Measurements from ENCODE around the gene CRMP1.

DNA sequence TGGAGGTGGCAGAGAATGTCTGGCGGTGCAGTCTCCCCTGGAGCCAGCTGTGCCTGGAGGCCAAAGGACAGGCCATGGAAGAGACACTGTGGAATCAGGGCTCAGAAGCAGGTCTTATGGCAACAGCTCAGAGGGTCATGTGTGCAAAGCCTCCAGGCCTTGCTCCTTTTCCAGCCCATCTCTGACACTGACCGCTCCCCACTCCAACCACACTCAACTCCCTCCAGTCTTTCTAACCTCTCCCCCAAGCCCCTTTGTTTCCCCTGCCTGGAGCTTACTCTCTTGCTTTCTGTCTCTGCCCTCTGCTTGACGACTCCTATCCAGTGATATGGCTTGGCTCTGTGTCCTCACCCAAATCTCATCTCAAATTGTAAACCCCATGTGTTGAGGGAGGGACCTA is 34.2 kb upstream of the CRMP1 start:
- TF ChIP-seq, protein P1, sequence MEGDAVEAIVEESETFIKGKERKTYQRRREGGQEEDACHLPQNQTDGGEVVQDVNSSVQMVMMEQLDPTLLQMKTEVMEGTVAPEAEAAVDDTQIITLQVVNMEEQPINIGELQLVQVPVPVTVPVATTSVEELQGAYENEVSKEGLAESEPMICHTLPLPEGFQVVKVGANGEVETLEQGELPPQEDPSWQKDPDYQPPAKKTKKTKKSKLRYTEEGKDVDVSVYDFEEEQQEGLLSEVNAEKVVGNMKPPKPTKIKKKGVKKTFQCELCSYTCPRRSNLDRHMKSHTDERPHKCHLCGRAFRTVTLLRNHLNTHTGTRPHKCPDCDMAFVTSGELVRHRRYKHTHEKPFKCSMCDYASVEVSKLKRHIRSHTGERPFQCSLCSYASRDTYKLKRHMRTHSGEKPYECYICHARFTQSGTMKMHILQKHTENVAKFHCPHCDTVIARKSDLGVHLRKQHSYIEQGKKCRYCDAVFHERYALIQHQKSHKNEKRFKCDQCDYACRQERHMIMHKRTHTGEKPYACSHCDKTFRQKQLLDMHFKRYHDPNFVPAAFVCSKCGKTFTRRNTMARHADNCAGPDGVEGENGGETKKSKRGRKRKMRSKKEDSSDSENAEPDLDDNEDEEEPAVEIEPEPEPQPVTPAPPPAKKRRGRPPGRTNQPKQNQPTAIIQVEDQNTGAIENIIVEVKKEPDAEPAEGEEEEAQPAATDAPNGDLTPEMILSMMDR (IDR thresholded peaks at IDR 0.05), result no peak
- TF ChIP-seq POLR2A (IDR thresholded peaks at IDR 0.05), result no peak

All from adrenal gland (tissue), 5 donors.